ENCODE results near the gene WWOX.

WWOX gene

DNA sequence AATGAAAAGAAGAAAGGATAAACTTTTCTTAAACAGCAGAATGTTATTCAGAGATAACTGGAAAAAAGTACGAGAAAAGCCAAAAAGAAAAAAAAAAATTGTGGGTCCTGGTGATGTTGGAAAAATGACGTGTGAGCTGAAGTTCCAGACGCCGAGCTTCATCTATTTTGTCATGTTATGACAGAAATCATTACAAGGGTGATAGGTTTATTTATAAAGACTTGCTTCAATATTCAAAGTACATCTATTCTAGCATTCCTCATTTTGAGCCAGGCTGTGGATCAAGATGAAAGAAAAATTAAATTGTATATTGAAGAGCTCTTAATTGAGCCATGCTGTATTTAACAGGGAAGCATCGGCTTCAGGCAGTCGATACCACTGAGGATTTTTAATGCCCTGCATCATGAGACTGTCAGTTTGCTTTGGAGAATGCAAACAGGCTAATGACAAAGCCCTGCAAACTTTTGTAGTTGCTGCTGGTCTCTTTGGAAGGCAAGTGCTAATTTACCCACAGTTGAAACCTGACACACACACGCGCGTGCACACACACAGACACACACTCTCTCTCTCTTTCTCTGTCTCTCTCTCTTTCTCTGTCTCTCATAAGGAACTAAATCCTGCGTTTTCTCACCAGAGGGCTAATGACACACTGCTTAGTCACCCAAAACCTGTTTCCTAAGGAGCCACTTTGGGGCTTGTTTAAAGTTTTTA lies 110.7 kb downstream of the WWOX start:
- Histone ChIP-seq H4K5ac (ENCODE audit: low read length) (no peak overlapping the region), H2BK15ac (replicated peaks; ENCODE audit: low read depth) (no peak overlapping the region), H3K4me1 (ENCODE audit: control insufficient read depth, low read depth, low read length) (peaks cover 6% of the 10 kb centered on the region), H2BK5ac (ENCODE audit: low read length) (no peak overlapping the region), H2AK5ac (ENCODE audit: low read length) (no peak overlapping the region), H3K4me3 (ENCODE audit: low read length) (no peak overlapping the region), H3K36me3 (ENCODE audit: control insufficient read depth, insufficient read depth, low read length) (no peaks in the 10 kb centered on the region), H3K79me1 (ENCODE audit: low read length) (no peaks in the 10 kb centered on the region), H3K23ac (ENCODE audit: low read length) (no peak overlapping the region), H2BK120ac (ENCODE audit: low read depth, low read length) (no peak overlapping the region), H3K9ac (ENCODE audit: low read length) (no peak overlapping the region), H3K4me2 (ENCODE audit: low read length) (no peak overlapping the region), H4K8ac (ENCODE audit: low read depth, low read length) (no peak overlapping the region), H3K79me2 (ENCODE audit: control insufficient read depth, insufficient read depth, low read length) (no peaks in the 10 kb centered on the region), H3K56ac (ENCODE audit: low read length) (no peak overlapping the region), H3K27ac (ENCODE audit: low read depth, low read length) (no peak overlapping the region), H3K4ac (ENCODE audit: low read depth, low read length) (no peak overlapping the region), H3K27me3 (ENCODE audit: insufficient read depth, low read length, poor library complexity) (no peaks in the 10 kb centered on the region), H3K18ac (ENCODE audit: low read length) (no peak overlapping the region)
- WGBS (ENCODE audit: extremely low coverage, insufficient coverage, low lambda C conversion rate), result no CpG with 5 or more reads among the region's 10 CpGs
- peak; percentile 62 for DNase-seq

DNA sequence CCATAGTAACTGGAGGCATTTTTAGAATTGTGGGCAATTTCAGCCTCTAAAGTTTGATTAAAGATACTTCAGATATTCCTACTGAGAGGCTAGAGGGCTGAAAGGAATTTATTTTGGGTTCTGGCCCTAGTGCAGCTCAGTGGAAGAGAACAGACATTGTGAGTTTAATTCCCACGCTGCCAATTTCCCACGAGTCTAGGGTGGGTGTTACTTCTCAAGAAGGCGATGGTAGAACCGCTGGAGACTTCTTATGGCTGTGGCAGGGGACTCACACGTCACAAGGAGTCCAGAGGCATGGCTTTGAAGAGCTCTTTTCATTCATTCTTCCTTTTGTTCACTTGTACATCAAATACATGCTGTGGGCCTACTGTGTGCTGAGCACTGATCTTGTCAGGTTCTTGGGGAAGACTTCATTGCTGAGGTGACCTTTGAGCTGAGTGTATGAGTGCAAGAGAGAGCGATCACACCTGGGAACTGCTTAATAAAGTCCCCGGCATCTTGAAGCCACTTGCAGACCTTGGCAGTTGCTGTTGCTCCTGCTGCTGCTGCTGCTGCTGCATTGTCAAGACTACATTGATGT lies 111.7 kb downstream of the WWOX start:
- Histone ChIP-seq H3K27me3 (ENCODE audit: insufficient read depth, low read length, poor library complexity) (no peaks in the 10 kb centered on the region), H3K27ac (ENCODE audit: low read depth, low read length) (no peak overlapping the region), H3K4ac (ENCODE audit: low read depth, low read length) (no peak overlapping the region), H3K4me3 (ENCODE audit: low read length) (no peak overlapping the region), H2BK120ac (ENCODE audit: low read depth, low read length) (no peak overlapping the region), H3K23ac (ENCODE audit: low read length) (no peak overlapping the region), H3K18ac (ENCODE audit: low read length) (no peak overlapping the region), H3K4me2 (ENCODE audit: low read length) (no peak overlapping the region), H3K9ac (ENCODE audit: low read length) (no peak overlapping the region), H2BK15ac (replicated peaks; ENCODE audit: low read depth) (no peak overlapping the region), H3K4me1 (ENCODE audit: control insufficient read depth, low read depth, low read length) (peaks cover 6% of the 10 kb centered on the region), H4K8ac (ENCODE audit: low read depth, low read length) (no peak overlapping the region), H2BK5ac (ENCODE audit: low read length) (no peak overlapping the region), H3K79me1 (ENCODE audit: low read length) (no peaks in the 10 kb centered on the region), H3K79me2 (ENCODE audit: control insufficient read depth, insufficient read depth, low read length) (no peaks in the 10 kb centered on the region), H3K56ac (ENCODE audit: low read length) (no peak overlapping the region), H4K5ac (ENCODE audit: low read length) (no peak overlapping the region), H3K36me3 (ENCODE audit: control insufficient read depth, insufficient read depth, low read length) (no peaks in the 10 kb centered on the region), H2AK5ac (ENCODE audit: low read length) (no peak overlapping the region)
- no peak for DNase-seq
- WGBS (ENCODE audit: extremely low coverage, insufficient coverage, low lambda C conversion rate), result no CpG with 5 or more reads among the region's 7 CpGs

DNA sequence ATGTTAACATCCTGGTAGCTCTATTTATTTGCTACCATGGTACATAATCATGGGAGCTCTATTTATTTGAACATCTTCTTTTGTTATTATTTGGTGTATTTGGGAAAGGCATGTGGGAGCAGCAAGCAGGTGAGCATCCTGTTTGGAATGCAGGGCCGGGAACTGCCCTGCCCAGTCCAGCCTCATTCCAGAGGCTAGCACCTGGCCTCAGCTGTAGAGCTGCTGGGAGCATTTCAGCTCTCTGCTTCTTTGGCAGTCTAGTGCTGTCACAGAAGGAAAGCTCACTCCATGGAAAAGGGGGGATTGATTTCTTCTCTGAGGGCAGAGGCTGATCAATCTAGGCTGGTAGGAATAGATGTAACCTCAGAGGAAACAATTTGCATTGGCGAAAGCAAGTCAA lies 112.5 kb downstream of the WWOX start:
- no peak overlapping the region for H3K18ac ChIP-seq (ENCODE audit: low read length)
- no peaks in the 10 kb centered on the region for H3K79me2 ChIP-seq (ENCODE audit: control insufficient read depth, insufficient read depth, low read length)
- peak; percentile 77 for DNase-seq
- H3K36me3 ChIP-seq (ENCODE audit: control insufficient read depth, insufficient read depth, low read length), result no peaks in the 10 kb centered on the region
- H3K4me1 ChIP-seq (ENCODE audit: control insufficient read depth, low read depth, low read length), result peaks cover 6% of the 10 kb centered on the region
- H2BK15ac ChIP-seq (replicated peaks; ENCODE audit: low read depth), result no peak overlapping the region
- H3K27me3 ChIP-seq (ENCODE audit: insufficient read depth, low read length, poor library complexity), result no peaks in the 10 kb centered on the region
- no peak overlapping the region for H3K27ac ChIP-seq (ENCODE audit: low read depth, low read length)
- H3K9ac ChIP-seq (ENCODE audit: low read length), result no peak overlapping the region
- no peak overlapping the region for H4K8ac ChIP-seq (ENCODE audit: low read depth, low read length)
- H4K5ac ChIP-seq (ENCODE audit: low read length), result no peak overlapping the region
- no peak overlapping the region for H2BK120ac ChIP-seq (ENCODE audit: low read depth, low read length)
- no peak overlapping the region for H3K4me3 ChIP-seq (ENCODE audit: low read length)
- no peak overlapping the region for H3K4me2 ChIP-seq (ENCODE audit: low read length)
- H2AK5ac ChIP-seq (ENCODE audit: low read length), result no peak overlapping the region
- no peak overlapping the region for H3K4ac ChIP-seq (ENCODE audit: low read depth, low read length)
- no CpG with 5 or more reads among the region's 2 CpGs for WGBS (ENCODE audit: extremely low coverage, insufficient coverage, low lambda C conversion rate)
- H3K79me1 ChIP-seq (ENCODE audit: low read length), result no peaks in the 10 kb centered on the region
- H3K23ac ChIP-seq (ENCODE audit: low read length), result no peak overlapping the region
- no peak overlapping the region for H2BK5ac ChIP-seq (ENCODE audit: low read length)
- H3K56ac ChIP-seq (ENCODE audit: low read length), result no peak overlapping the region

DNA sequence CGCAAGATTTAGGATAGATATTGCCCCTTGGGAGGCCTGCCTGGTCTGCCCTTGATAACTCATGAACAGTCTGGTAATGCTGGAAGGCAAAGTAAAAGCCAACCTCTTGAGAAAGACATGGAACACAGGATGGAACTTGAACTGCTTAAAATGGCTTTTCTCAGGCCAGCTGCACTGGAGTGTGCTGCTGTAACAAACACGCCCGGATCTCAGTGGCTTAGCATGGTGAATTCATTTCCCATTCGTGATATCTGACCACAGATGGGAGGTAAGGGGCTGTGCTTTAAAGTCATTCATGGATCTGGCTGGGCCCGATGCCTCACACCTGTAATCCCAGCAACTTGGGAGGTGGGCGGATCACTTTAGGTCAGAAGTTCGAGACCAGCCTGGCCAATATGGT lies 113.2 kb downstream of the WWOX start:
- H2BK5ac ChIP-seq (ENCODE audit: low read length), result no peak overlapping the region
- H3K4ac ChIP-seq (ENCODE audit: low read depth, low read length), result no peak overlapping the region
- H2BK15ac ChIP-seq (replicated peaks; ENCODE audit: low read depth), result no peak overlapping the region
- H4K8ac ChIP-seq (ENCODE audit: low read depth, low read length), result no peak overlapping the region
- WGBS (ENCODE audit: extremely low coverage, insufficient coverage, low lambda C conversion rate), result no CpG with 5 or more reads among the region's 7 CpGs
- no peak overlapping the region for H3K56ac ChIP-seq (ENCODE audit: low read length)
- no peak overlapping the region for H3K27ac ChIP-seq (ENCODE audit: low read depth, low read length)
- no peaks in the 10 kb centered on the region for H3K36me3 ChIP-seq (ENCODE audit: control insufficient read depth, insufficient read depth, low read length)
- H3K4me3 ChIP-seq (ENCODE audit: low read length), result no peak overlapping the region
- peaks cover 6% of the 10 kb centered on the region for H3K4me1 ChIP-seq (ENCODE audit: control insufficient read depth, low read depth, low read length)
- no peak overlapping the region for H3K4me2 ChIP-seq (ENCODE audit: low read length)
- H2BK120ac ChIP-seq (ENCODE audit: low read depth, low read length), result no peak overlapping the region
- DNase-seq, result no peak
- H3K79me1 ChIP-seq (ENCODE audit: low read length), result no peaks in the 10 kb centered on the region
- H4K5ac ChIP-seq (ENCODE audit: low read length), result no peak overlapping the region
- H3K9ac ChIP-seq (ENCODE audit: low read length), result no peak overlapping the region
- H3K79me2 ChIP-seq (ENCODE audit: control insufficient read depth, insufficient read depth, low read length), result no peaks in the 10 kb centered on the region
- no peak overlapping the region for H2AK5ac ChIP-seq (ENCODE audit: low read length)
- H3K23ac ChIP-seq (ENCODE audit: low read length), result no peak overlapping the region
- H3K18ac ChIP-seq (ENCODE audit: low read length), result no peak overlapping the region
- H3K27me3 ChIP-seq (ENCODE audit: insufficient read depth, low read length, poor library complexity), result no peaks in the 10 kb centered on the region

DNA sequence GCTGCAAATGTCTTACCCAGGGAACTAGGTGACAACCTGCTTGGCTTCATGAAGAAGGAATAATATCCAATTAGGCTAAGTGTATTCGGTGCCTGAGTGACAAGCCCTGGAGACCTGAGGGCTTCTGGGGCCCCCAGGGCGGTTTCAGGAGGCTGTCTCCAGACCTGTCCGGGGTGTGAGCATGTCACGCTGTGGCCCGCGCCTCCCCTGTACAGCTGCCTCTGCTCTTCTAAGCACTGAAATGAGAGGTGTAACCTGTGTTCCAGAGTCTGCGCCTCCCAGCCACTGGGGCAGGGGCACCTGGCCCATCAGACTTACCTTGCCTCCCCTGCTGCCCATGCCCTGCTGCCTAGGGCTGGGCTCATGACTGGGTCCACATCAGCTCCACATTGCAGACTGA lies 114.3 kb downstream of the WWOX start:
- H3K79me2 ChIP-seq (ENCODE audit: control insufficient read depth, insufficient read depth, low read length), result no peaks in the 10 kb centered on the region

DNA sequence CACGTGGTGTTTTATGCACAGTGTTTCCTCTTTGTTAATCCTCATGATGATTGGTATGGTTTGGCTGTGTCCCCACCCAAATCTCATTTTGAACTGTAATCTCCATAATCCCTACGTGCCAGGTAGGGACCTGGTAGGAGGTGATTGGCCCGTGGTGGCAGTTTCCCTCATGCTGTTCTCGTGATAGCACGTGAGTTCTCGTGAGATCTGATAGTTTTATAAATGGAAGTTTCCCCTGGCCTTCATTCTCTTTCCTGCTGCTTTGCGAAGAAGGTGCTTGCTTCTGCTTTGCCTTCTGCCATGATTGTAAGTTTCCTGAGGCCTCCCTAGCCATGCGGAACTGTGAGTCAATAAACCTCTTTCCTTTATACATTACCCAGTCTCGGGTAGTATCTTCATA lies 115.8 kb downstream of the WWOX start:
- no peak overlapping the region for H2BK5ac ChIP-seq (ENCODE audit: low read length)
- H3K27ac ChIP-seq (ENCODE audit: low read depth, low read length), result no peak overlapping the region
- H2BK120ac ChIP-seq (ENCODE audit: low read depth, low read length), result no peak overlapping the region
- no peak overlapping the region for H3K4ac ChIP-seq (ENCODE audit: low read depth, low read length)
- no peak overlapping the region for H3K4me3 ChIP-seq (ENCODE audit: low read length)
- no peak for DNase-seq
- no peak overlapping the region for H4K5ac ChIP-seq (ENCODE audit: low read length)
- no peaks in the 10 kb centered on the region for H3K36me3 ChIP-seq (ENCODE audit: control insufficient read depth, insufficient read depth, low read length)
- H4K8ac ChIP-seq (ENCODE audit: low read depth, low read length), result no peak overlapping the region
- H2BK15ac ChIP-seq (replicated peaks; ENCODE audit: low read depth), result no peak overlapping the region
- H3K79me1 ChIP-seq (ENCODE audit: low read length), result no peaks in the 10 kb centered on the region
- H3K27me3 ChIP-seq (ENCODE audit: insufficient read depth, low read length, poor library complexity), result no peaks in the 10 kb centered on the region
- no peak overlapping the region for H3K9ac ChIP-seq (ENCODE audit: low read length)
- no peak overlapping the region for H3K56ac ChIP-seq (ENCODE audit: low read length)
- H2AK5ac ChIP-seq (ENCODE audit: low read length), result no peak overlapping the region
- no peak overlapping the region for H3K18ac ChIP-seq (ENCODE audit: low read length)
- H3K79me2 ChIP-seq (ENCODE audit: control insufficient read depth, insufficient read depth, low read length), result no peaks in the 10 kb centered on the region
- no peak overlapping the region for H3K4me2 ChIP-seq (ENCODE audit: low read length)
- no CpG with 5 or more reads among the region's 9 CpGs for WGBS (ENCODE audit: extremely low coverage, insufficient coverage, low lambda C conversion rate)
- no peak overlapping the region for H3K23ac ChIP-seq (ENCODE audit: low read length)
- peaks cover 6% of the 10 kb centered on the region for H3K4me1 ChIP-seq (ENCODE audit: control insufficient read depth, low read depth, low read length)

More for the DNA sequence above, 114.3 kb downstream of the WWOX start:
- peaks cover 6% of the 10 kb centered on the region for H3K4me1 ChIP-seq (ENCODE audit: control insufficient read depth, low read depth, low read length)
- no peak overlapping the region for H2BK120ac ChIP-seq (ENCODE audit: low read depth, low read length)
- no peak overlapping the region for H3K4ac ChIP-seq (ENCODE audit: low read depth, low read length)
- no peak overlapping the region for H4K5ac ChIP-seq (ENCODE audit: low read length)
- H3K36me3 ChIP-seq (ENCODE audit: control insufficient read depth, insufficient read depth, low read length), result no peaks in the 10 kb centered on the region
- H3K9ac ChIP-seq (ENCODE audit: low read length), result no peak overlapping the region
- no peak overlapping the region for H3K23ac ChIP-seq (ENCODE audit: low read length)
- no peaks in the 10 kb centered on the region for H3K79me1 ChIP-seq (ENCODE audit: low read length)
- H2AK5ac ChIP-seq (ENCODE audit: low read length), result no peak overlapping the region
- H3K4me3 ChIP-seq (ENCODE audit: low read length), result no peak overlapping the region
- no peak overlapping the region for H3K27ac ChIP-seq (ENCODE audit: low read depth, low read length)
- H3K18ac ChIP-seq (ENCODE audit: low read length), result no peak overlapping the region
- no peak overlapping the region for H3K56ac ChIP-seq (ENCODE audit: low read length)
- no CpG with 5 or more reads among the region's 7 CpGs for whole genome bisulfite sequencing (ENCODE audit: extremely low coverage, insufficient coverage, low lambda C conversion rate)
- no peak overlapping the region for H4K8ac ChIP-seq (ENCODE audit: low read depth, low read length)
- H3K27me3 ChIP-seq (ENCODE audit: insufficient read depth, low read length, poor library complexity), result no peaks in the 10 kb centered on the region
- H2BK5ac ChIP-seq (ENCODE audit: low read length), result no peak overlapping the region
- no peak overlapping the region for H3K4me2 ChIP-seq (ENCODE audit: low read length)
- DNase-seq, result no peak
- no peak overlapping the region for H2BK15ac ChIP-seq (replicated peaks; ENCODE audit: low read depth)

All from mesendoderm (in vitro differentiated cells).